ENCODE measurements around the gene CAGE1. TPM values are rescaled to one million over a fixed set of nuclear protein-coding genes. Genes with fewer than 3 reads are reported as not detected.

Gene CAGE1
- total RNA-seq, 1 donor from 2014 or later = not detected

DNA sequence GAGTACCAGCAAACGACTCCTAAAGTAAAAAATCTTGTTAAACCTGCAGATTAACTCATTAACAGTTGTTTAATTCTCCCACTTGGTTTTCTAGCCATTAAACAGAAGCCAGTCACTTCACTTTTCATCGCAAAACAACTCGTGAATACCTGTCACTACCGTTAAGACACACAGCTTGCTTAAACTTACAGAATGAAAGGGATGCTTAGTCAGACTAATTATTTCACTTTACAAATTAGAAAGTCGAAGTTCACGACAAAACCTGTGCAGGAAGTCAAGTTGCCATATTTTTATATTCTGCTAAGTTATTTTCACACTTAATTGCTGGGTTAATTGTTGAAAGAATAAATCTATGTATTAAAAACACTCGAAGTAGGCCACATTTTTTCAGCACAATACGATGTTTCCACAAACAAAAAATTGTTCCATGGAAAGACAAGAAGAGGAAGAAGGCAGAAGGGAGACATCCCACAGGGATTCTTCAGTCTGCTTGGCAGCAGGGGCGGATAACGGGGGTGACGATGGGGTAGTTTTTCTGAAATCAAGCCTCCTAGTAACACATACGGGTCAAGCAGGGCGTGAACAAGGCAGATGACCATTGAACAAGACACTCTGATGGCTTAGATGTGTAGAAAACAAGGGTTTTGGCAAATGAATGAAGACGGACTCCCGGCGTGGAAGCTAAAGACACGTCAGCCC lies 77.5 kb downstream of the CAGE1 start:
- TF ChIP-seq, protein P1, sequence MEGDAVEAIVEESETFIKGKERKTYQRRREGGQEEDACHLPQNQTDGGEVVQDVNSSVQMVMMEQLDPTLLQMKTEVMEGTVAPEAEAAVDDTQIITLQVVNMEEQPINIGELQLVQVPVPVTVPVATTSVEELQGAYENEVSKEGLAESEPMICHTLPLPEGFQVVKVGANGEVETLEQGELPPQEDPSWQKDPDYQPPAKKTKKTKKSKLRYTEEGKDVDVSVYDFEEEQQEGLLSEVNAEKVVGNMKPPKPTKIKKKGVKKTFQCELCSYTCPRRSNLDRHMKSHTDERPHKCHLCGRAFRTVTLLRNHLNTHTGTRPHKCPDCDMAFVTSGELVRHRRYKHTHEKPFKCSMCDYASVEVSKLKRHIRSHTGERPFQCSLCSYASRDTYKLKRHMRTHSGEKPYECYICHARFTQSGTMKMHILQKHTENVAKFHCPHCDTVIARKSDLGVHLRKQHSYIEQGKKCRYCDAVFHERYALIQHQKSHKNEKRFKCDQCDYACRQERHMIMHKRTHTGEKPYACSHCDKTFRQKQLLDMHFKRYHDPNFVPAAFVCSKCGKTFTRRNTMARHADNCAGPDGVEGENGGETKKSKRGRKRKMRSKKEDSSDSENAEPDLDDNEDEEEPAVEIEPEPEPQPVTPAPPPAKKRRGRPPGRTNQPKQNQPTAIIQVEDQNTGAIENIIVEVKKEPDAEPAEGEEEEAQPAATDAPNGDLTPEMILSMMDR (IDR thresholded peaks at IDR 0.05) = no peak
- Histone ChIP-seq H3K4me1 (peaks cover 4 to 20% of the 10 kb centered on the region in 2 donors), H3K27ac (peak overlapping the region; percentile 93 to 98), H3K9me3 (no peaks in the 10 kb centered on the region), H3K4me3 (peak overlapping the region; percentile 69 to 99), H3K36me3 (peaks cover 19 to 28% of the 10 kb centered on the region in 2 donors), H3K27me3 (no peaks in the 10 kb centered on the region)
- DNase-seq (ENCODE audit: low spot score in 2 of 2) = no peak
- intact Hi-C loops (cut with DNase I) = loop anchor here (2.0 to 10.0 kb wide), 2 partner anchors 279 to 753 kb away; partner anchors contain the start of genes BLOC1S5 and SNRNP48

DNA sequence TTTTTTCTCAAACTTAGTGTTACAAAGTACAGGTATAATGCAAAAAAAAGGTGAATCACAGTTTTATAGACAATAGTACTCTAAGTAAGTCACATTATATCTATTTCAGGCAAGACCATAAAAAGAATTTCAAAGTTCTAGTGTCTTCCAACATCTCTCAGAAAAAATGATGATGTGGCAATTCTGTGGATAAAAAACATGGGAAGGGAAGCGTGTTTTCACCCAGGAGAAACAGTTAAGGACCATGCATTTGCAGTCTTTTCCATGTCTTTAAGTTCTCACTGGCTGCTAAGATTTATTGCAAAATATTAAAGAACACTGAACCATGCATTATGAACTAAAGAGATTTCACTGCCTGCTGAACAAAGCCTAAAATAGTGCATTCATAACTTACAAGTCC lies 78.4 kb downstream of the CAGE1 start:
- H3K4me3 ChIP-seq = peak overlapping the region in 1 of 2 donors; percentile 14
- H3K27me3 ChIP-seq = no peaks in the 10 kb centered on the region
- peaks cover 4 to 20% of the 10 kb centered on the region in 2 donors for H3K4me1 ChIP-seq
- no peak for DNase-seq (ENCODE audit: low spot score in 2 of 2)
- H3K36me3 ChIP-seq = peaks cover 19 to 34% of the 10 kb centered on the region in 2 donors
- H3K27ac ChIP-seq = no peak overlapping the region
- no peaks in the 10 kb centered on the region for H3K9me3 ChIP-seq
- intact Hi-C loops (cut with DNase I) = loop anchor here (10.0 kb wide), 1 partner anchor 754 kb away; the partner anchor contains the start of gene BLOC1S5
- TF ChIP-seq, protein P1 (IDR thresholded peaks at IDR 0.05) = no peak

DNA sequence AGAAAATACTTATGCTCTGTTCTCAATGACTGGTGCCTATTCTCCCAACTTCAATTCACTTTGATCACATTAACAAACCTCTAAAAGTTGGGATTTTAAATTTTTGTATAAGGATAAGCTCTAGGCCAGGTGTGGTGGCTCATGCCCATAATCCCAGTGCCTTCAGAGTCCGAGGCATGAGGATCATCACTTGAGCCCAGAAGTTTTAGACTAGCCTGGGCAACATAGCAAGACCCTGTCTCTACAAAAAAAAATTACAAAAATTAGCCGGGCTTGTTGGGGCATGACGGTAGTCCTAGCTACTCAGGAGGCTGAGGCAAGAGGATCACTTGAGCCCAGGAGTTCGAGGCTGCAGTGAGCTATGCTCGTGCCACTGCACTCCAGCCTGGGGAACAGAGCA lies 80.5 kb downstream of the CAGE1 start:
- Histone ChIP-seq H3K27me3 (no peaks in the 10 kb centered on the region), H3K4me3 (no peak overlapping the region), H3K9me3 (no peaks in the 10 kb centered on the region), H3K36me3 (peaks cover 22 to 53% of the 10 kb centered on the region in 2 donors), H3K4me1 (peaks cover 4 to 20% of the 10 kb centered on the region in 2 donors), H3K27ac (no peak overlapping the region)
- intact Hi-C loops (cut with DNase I) = no loop called here
- DNase-seq (ENCODE audit: low spot score in 2 of 2) = no peak
- TF ChIP-seq, protein P1 (IDR thresholded peaks at IDR 0.05) = no peak

DNA sequence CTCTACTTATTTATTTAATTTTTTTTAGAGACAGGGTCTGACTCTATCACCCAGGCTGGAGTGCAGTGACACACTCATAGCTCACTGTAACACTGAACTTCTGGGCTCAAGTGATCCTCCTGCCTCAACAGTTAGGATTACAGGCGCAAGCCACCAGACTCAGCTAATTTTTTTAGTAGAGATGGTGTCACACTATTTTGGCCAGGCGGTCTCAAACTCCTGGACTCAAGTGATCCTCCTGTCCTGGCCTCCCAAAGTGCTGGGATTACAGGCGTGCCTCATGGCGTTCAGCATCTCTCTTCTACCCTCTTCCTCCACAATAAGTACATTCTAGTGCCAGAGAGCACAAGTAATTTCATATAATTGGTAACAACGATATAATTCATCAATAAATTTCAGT lies 82.0 kb downstream of the CAGE1 start:
- Histone ChIP-seq H3K4me3 (no peak overlapping the region), H3K4me1 (peaks cover 4 to 15% of the 10 kb centered on the region in 2 donors), H3K36me3 (peaks cover 27 to 68% of the 10 kb centered on the region in 2 donors), H3K9me3 (no peaks in the 10 kb centered on the region), H3K27me3 (no peaks in the 10 kb centered on the region), H3K27ac (no peak overlapping the region)
- intact Hi-C loops (cut with DNase I) = no loop called here
- TF ChIP-seq, protein P1 (IDR thresholded peaks at IDR 0.05) = no peak
- no peak for DNase-seq (ENCODE audit: low spot score in 2 of 2)

DNA sequence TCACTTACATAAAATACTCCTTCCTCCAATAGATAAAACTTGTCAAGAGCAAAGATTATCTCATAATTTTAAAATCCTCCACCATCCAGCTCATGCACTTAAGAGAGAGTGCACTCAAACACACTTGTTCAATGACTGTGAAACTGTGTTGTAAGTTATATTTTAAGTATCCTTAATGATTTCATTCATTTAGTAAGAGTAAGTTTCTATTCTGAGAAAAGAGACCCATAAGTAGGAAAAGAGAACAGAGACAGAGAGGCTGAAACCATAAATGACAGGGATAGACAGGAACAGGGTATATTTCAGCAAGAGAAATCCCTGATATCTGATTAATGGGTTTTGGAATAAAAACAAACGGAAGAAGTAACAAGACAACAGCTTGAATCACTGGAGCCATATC lies 84.7 kb downstream of the CAGE1 start:
- no peak for DNase-seq (ENCODE audit: low spot score in 2 of 2)
- peaks cover 47 to 95% of the 10 kb centered on the region in 2 donors for H3K36me3 ChIP-seq
- H3K4me1 ChIP-seq = no peaks in the 10 kb centered on the region
- no peak overlapping the region for H3K4me3 ChIP-seq
- no peak overlapping the region for H3K27ac ChIP-seq
- TF ChIP-seq, protein P1 (IDR thresholded peaks at IDR 0.05) = no peak
- intact Hi-C loops (cut with DNase I) = no loop called here
- H3K27me3 ChIP-seq = no peaks in the 10 kb centered on the region
- no peaks in the 10 kb centered on the region for H3K9me3 ChIP-seq

Measured in ascending aorta (tissue), 2 donors.